GM12872 (cell line): ENCODE measurements around the gene FITM2.

Source experiments
- TF ChIP-seq, protein P1 (sequence below): IDR thresholded peaks from 3 replicates; pipeline ENCODE4 v1.5.1; 2011; ENCODE audit warnings: low read depth, mild to moderate bottlenecking, low read length, moderate library complexity; ENCODE audit not compliant: insufficient read depth

FITM2 gene

DNA sequence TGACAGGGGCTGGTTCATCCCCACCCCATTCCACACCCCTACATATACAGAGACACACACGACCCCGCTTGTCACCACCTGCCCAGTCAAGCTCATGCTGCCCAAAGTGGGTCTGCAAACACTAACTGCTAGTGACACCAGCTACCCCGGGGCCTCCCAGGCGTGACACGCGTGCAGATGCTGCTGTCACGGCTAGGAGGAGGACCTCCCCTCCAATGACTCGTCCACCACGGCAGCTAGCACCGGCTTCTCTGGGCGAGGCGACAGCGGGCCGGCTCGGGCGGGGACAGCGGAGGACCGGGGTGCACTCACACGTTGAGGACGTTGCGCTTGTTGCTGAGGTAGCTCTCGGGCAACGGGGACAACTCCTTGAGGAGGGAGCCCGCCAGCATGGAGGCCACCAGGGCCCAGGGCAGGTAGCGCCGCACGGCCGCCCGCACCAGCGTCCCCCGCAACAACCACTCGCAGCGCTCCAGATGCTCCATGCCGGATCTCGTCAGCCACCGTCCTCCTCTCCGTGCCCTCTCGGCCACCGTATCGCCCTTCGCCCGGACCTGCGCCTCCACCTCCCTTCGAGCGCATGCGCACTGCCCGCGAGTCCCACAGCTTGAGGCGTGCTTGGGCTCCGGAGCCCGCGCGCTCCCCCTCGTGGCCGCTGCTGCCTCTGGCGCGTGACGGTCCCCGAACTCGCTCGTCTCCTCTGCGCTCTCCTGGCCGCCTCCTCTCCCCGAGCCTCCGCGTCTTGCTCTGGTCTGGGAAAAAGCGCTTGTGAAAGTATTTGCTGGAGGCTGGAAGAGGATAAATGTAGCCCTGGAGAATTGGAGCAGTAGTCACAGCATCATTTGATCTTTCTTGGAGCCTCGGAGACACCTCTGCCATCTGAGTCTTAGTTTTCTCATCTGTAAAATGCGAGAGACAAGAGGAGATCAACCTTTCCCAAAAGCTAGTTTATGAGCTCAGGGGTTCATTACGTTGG, at the start of gene FITM2:
Gene FITM2, minus strand, starts transcription at position 539 of the 976 bp plus-strand sequence. Its CDS starts 54 bp downstream, at position 485.
- TF ChIP-seq, protein P1, sequence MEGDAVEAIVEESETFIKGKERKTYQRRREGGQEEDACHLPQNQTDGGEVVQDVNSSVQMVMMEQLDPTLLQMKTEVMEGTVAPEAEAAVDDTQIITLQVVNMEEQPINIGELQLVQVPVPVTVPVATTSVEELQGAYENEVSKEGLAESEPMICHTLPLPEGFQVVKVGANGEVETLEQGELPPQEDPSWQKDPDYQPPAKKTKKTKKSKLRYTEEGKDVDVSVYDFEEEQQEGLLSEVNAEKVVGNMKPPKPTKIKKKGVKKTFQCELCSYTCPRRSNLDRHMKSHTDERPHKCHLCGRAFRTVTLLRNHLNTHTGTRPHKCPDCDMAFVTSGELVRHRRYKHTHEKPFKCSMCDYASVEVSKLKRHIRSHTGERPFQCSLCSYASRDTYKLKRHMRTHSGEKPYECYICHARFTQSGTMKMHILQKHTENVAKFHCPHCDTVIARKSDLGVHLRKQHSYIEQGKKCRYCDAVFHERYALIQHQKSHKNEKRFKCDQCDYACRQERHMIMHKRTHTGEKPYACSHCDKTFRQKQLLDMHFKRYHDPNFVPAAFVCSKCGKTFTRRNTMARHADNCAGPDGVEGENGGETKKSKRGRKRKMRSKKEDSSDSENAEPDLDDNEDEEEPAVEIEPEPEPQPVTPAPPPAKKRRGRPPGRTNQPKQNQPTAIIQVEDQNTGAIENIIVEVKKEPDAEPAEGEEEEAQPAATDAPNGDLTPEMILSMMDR: peak; percentile 90

DNA sequence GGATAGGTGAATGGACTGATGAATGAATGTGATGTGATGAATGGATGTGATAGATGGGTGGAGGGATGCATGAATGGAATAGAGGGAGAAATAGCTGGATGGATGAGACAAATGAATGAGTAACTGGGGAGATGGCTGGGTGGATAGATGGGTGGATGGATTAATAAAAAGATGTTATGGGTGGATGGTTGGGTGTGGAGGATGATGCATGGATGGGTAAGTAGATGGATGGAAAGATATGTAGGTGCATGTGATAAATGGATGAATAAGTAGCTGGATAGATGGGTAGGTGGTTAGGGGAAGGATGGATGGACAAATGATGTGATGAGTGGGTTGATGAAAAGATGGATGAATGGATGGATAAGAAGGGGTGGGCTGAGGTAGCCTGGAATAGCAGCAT, 49.2 kb upstream of the FITM2 start:
- TF ChIP-seq, protein P1: no peak

GRCh38 chr20:44358776-44359175, 47.8 kb upstream of the FITM2 start:
- TF ChIP-seq, protein P1: no peak

- TF ChIP-seq, protein P1: no peak
Measured at GRCh38 chr20:44357555-44358125, 46.6 kb upstream of the FITM2 start.

DNA sequence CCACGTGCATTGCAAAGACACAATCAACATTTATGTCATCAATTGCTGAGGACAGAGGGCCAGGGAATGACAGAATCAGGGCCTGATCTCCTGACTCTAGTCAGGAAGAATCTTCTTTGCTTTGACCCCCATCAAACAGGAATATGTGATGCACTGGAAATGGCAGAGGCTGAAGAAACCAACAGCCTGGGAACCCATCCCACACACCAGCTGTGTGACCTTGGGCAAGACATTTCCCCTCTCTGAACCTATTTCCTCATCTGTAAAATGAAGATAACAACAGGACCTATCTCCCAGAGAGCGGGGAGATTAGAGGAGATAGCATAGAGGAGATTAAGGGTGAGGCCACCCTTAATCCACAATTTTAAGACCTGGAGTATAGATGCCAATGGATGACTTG, 46.0 kb upstream of the FITM2 start:
- TF ChIP-seq, protein P1: no peak

DNA sequence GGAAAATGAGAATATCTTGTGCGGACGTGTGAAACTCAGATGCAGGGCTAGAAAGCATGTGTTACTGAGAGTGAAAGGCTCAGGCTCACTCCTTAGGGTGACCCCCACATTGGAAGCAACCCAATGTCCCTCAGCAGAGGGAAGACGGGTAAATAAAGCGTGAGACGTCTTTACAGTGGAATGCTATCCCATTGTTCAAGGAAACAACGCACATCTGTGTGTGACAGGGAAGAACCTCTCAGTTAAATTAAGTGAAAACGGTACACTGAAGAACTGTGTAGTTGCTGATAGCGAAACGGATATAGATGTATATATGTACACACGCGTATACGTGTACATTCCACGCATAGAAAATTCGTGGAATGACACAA, 45.3 kb upstream of the FITM2 start:
- TF ChIP-seq, protein P1: no peak

DNA sequence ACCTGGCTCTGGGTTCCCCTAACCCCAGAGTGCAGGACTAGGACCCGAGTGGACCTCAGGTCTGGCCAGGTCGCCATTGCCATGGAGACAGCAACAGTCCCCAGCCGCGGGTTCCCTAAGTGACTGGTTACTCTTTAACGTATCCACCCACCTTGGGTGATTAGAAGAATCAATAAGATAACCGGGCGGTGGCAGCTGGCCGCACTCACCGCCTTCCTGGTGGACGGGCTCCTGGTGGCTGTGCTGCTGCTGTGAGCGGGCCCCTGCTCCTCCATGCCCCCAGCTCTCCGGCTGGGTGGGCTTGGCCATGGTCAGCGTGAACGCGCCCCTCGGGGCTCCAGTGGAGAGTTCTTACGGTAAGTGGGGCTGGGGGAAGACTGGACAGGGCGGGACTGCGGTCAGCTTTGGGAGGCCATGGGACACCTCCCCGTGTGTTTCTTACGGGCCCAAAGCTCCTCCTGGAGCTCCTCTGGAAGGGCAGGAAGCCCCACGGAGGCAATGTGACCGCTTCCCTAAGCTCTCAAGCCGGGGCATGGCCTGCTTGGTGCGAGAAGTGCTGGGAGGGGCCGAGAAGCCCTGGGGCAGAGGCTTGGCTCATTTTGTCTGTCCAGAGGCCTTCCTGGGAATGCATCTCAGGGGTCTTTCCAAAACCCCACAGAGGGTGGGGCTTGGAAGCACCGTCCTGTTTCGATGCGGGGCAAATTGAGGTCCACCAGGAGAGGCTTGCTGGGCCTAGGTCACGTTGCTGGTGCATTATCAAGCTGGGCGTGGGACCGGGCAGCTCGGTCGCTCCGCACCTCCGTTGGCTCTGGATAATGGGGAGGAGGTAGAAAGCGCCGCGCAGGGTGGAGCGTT, 44.7 kb upstream of the FITM2 start, which contains the start of gene HNF4A:
Gene HNF4A, plus strand, starts transcription at position 202 of the 855 bp plus-strand sequence. Its CDS starts 106 bp downstream, at position 308.
- TF ChIP-seq, protein P1: no peak
